ENCODE results near the gene TMEM255A. TPM values are rescaled to one million over a fixed set of nuclear protein-coding genes. Genes with fewer than 3 reads are reported as not detected.

TMEM255A gene
- total RNA-seq, 4 donors from 2014 or later, result 1.5 TPM; not detected in 3

DNA sequence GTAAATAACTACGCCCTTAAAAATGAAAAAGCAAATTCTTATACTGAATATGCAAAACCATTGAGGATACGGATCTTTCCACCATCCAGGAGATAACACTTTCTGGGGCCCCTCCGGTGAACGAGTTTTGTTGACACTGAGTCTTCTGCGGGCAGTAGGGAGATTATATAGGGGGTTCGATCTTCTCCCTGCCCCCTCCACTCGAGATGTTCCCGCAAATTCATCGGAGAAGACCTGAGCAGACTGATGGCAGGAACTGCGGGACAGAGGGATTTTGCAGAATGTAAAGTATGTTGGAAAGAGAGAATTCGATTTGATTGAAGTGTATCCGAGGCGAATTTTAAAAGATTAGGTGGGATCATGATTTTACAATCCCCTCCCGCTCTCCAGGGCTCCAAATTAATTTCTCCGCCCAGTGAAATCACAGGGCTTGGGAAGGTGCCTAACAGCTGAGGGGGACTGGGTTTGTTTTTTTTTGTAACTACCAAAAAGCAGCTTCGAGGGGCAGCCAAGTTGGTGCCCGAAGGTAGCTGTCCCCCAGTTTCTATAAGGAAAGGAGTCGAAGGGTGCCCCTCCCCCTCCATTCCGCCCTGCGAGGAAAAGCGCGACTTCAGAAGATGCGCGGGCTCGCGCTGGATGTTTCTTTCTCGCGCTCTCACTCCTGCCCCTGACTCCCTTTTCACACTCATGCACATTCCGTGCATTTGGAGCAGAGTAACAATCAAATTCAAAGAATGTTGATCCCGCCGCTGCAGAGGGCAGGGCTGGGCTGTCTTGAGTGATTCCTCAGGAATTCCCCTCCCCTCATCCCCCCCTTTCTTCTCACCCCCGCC, 1.2 kb downstream of the TMEM255A start:
- Histone ChIP-seq H3K4me1 (peaks cover 0 to 7% (median 0%) of the 10 kb centered on the region in 4 donors), H3K4me3 (peak overlapping the region; percentile 35 to 49 (median 40)), H3K36me3 (no peaks in the 10 kb centered on the region), H3K27me3 (no peaks in the 10 kb centered on the region), H3K9me3 (no peaks in the 10 kb centered on the region), H3K27ac (peak overlapping the region in 1 of 4 donors; percentile 46)
- peak in 1 of 3 donors; percentile 51 for DNase-seq
- TF ChIP-seq, protein P1, sequence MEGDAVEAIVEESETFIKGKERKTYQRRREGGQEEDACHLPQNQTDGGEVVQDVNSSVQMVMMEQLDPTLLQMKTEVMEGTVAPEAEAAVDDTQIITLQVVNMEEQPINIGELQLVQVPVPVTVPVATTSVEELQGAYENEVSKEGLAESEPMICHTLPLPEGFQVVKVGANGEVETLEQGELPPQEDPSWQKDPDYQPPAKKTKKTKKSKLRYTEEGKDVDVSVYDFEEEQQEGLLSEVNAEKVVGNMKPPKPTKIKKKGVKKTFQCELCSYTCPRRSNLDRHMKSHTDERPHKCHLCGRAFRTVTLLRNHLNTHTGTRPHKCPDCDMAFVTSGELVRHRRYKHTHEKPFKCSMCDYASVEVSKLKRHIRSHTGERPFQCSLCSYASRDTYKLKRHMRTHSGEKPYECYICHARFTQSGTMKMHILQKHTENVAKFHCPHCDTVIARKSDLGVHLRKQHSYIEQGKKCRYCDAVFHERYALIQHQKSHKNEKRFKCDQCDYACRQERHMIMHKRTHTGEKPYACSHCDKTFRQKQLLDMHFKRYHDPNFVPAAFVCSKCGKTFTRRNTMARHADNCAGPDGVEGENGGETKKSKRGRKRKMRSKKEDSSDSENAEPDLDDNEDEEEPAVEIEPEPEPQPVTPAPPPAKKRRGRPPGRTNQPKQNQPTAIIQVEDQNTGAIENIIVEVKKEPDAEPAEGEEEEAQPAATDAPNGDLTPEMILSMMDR (IDR thresholded peaks at IDR 0.05), result no peak
- no peak for TF ChIP-seq POLR2A (IDR thresholded peaks at IDR 0.05)

DNA sequence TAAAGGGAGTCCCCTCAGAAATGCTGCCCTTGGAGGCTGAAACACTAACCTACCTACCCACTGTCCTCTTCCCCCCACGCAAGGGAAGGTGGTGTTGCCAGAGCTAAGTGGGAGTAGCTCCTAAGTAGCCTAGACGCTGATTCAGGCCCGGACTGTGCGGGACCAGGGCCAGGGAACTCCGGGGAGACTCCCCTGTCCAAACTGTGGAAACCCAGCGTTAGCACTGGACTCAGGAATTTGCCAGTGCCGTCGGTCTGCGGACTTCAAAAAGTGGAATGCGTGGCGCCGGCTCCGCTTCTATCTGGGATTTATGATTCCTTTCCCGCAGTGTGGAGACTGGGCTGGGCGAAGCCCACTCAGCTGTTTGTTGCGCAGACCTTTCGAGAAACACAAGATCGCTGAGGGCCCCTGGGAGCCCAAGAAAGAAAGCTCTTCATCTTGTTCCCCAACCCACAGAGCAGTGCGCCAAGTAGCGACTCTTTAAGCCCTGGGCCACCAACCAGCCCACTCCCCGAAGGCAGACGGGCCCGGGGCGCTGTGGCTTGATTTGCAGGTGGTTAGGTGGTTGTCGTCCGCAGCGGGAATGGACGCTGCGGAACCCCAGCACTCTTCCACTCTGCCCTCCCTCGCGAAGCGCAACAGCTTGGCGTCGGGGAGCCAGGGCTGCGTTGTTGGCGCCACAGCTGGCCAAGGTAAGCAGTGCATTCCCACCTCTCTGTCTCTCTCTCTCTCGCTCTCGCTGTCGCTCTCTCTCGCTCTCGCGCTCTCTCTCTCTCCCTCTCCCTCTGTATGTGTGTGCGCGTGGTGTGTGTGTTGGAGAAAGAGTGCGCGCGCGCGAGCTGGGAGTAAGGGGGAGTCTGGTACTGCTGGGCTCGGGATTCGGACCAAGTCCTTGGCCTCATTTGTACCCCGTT, 2.0 kb downstream of the TMEM255A start:
- TF ChIP-seq, protein P1 (IDR thresholded peaks at IDR 0.05), result peak; percentile 21 to 49 (median 35)
- no peak for TF ChIP-seq POLR2A (IDR thresholded peaks at IDR 0.05)
- DNase-seq, result peak in 2 of 3 donors; percentile 69 to 84
- H3K27ac ChIP-seq, result peak overlapping the region in 1 of 4 donors; percentile 46
- H3K4me1 ChIP-seq, result peaks cover 0 to 7% (median 0%) of the 10 kb centered on the region in 4 donors
- H3K27me3 ChIP-seq, result no peaks in the 10 kb centered on the region
- no peaks in the 10 kb centered on the region for H3K36me3 ChIP-seq
- peak overlapping the region; percentile 35 to 49 (median 40) for H3K4me3 ChIP-seq
- H3K9me3 ChIP-seq, result no peaks in the 10 kb centered on the region

DNA sequence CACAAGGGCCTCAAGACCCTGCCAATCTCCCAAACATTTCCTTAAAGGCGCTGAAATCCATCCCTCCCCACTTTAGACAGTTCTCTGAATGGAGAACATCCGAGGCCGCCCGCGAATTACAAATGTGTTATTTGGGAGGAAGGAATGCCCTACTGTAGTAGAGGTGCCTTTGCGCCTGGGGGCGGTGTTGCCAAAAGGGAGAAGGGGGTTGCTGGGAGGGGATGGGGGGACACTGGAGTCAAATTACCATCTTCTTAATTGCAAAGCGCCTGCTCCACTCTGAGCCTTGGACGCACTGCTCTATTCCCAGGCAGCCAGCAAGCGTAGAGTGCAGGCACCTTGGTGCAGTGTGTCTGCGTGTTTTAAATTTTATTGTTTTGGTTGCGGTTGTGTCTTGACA, 2.7 kb downstream of the TMEM255A start:
- H3K9me3 ChIP-seq, result no peaks in the 10 kb centered on the region
- no peaks in the 10 kb centered on the region for H3K36me3 ChIP-seq
- no peak for DNase-seq
- H3K27me3 ChIP-seq, result no peaks in the 10 kb centered on the region
- no peak overlapping the region for H3K4me3 ChIP-seq
- peaks cover 0 to 7% (median 0%) of the 10 kb centered on the region in 4 donors for H3K4me1 ChIP-seq
- H3K27ac ChIP-seq, result no peak overlapping the region
- TF ChIP-seq POLR2A (IDR thresholded peaks at IDR 0.05), result no peak
- TF ChIP-seq, protein P1 (IDR thresholded peaks at IDR 0.05), result no peak

DNA sequence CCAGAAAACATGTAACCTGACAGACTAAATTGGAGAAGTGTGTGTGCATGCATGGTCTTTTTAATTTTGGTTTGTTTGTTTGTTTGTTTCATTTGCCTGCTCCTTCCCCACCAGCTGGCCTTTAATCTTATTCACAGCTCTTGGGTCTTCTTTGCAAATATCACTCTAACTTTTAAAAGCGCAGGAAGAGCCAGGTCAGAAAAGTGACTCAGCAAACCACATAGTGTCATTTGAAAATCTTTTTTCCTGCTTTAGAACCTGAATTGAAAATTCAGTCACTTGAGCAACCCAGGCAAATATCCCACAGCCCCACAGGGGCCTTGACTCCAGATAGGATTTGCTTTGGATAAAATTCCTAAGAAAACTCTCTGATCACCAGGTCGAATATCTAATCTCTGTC, 4.6 kb downstream of the TMEM255A start:
- Histone ChIP-seq H3K36me3 (no peaks in the 10 kb centered on the region), H3K27me3 (no peaks in the 10 kb centered on the region), H3K9me3 (no peaks in the 10 kb centered on the region), H3K4me1 (peaks cover 0 to 7% (median 0%) of the 10 kb centered on the region in 4 donors), H3K27ac (no peak overlapping the region), H3K4me3 (no peak overlapping the region)
- no peak for DNase-seq
- no peak for TF ChIP-seq POLR2A (IDR thresholded peaks at IDR 0.05)
- TF ChIP-seq, protein P1 (IDR thresholded peaks at IDR 0.05), result no peak

DNA sequence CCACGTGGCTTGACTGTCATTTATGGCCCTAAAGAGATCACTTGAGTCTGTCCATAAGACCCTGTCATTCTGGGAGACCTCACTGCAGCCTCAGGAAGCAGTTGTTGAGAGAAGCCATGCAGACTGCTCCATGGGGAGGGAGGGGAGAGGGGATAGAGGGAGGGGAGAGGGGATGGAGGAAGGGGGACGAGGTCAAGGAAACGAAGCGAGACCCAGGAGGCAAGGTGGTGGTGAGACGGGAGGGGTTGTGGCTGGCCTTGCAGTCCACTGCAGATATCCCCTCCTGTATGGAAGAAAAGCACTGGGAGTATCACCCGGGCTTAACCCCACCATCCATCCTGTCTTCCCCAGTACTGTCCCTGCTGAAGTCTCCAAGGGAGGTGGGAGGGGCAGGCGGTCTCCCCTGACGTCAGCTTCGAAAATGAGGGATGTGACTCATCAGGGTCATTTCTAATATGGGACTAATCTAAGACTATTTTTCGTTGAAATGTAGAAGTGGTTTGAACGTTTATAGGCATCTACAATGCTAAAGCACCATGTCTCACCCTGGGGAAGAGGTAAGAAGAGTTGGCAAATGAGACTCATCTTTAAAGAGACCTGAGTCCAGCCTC, 5.6 kb downstream of the TMEM255A start:
- TF ChIP-seq POLR2A (IDR thresholded peaks at IDR 0.05), result no peak
- TF ChIP-seq, protein P1 (IDR thresholded peaks at IDR 0.05), result no peak
- Histone ChIP-seq H3K27ac (no peak overlapping the region), H3K36me3 (no peaks in the 10 kb centered on the region), H3K4me1 (peaks cover 0 to 7% (median 0%) of the 10 kb centered on the region in 4 donors), H3K9me3 (no peaks in the 10 kb centered on the region), H3K4me3 (no peak overlapping the region), H3K27me3 (no peaks in the 10 kb centered on the region)
- DNase-seq, result no peak
